ENCODE results near the gene PAX4. TPM values are rescaled to one million over a fixed set of nuclear protein-coding genes. Genes with fewer than 3 reads are reported as not detected.
A peak's percentile ranks its signal among the peaks of the same experiment; 100 is the strongest.

Gene PAX4
- total RNA-seq, 1 experiment from 2014 or later = not detected

GRCh38 chr7:127667017-127667670 lies 49.2 kb upstream of the PAX4 start:
- DNase-seq (ENCODE audit: low read depth, low spot score) (no peak), ATAC-seq (peak; percentile 67)
- H3K27ac ChIP-seq (ENCODE audit: low read depth, low read length) = no peak overlapping the region
- CTCF ChIA-PET = interaction anchor here (0.6 kb wide), 1 partner anchor 38 kb away, joined by 3 read pairs; no protein-coding TSS in a partner anchor
- RAD21 ChIA-PET (ENCODE audit: low non-redundant PET in 1 of 2, low total read pairs in 2 of 2, uncharacterized antibody in 2 of 2, unreplicated experiment in 2 of 2) = no interaction called here
- no TSS peak for BruUV-seq (replicated peaks)
- no peaks in the 10 kb centered on the region for H3K27me3 ChIP-seq (ENCODE audit: insufficient read depth, low read length)
- H3K9me3 ChIP-seq (ENCODE audit: control insufficient read depth in 1 of 2, insufficient read depth in 1 of 2, low read depth in 1 of 2, low read length in 2 of 2) = no peaks in the 10 kb centered on the region
- H3K4me3 ChIP-seq (replicated peaks in 1 of 2; ENCODE audit: low read depth in 1 of 2, low read length in 2 of 2) = no peak overlapping the region
- H3K9ac ChIP-seq (ENCODE audit: low read length) = no peak overlapping the region
- H2AFZ ChIP-seq (ENCODE audit: low read depth, low read length, poor library complexity, severe bottlenecking) = no peak overlapping the region
- H3K79me2 ChIP-seq (ENCODE audit: insufficient read depth, low read length) = peaks cover 100% of the 10 kb centered on the region
- TF ChIP-seq CTCF (IDR thresholded peaks at IDR 0.05 in 2 of 3, conservative IDR thresholded peaks at IDR 0.05 in 1 of 3; ENCODE audit: borderline replicate concordance in 1 of 3, insufficient read depth in 1 of 3, low read depth in 2 of 3, low read length in 2 of 3) (no peak), FOSL1 (IDR thresholded peaks at IDR 0.05; ENCODE audit: low read depth) (peak; percentile 41; the same call in 1 of the 2 replicates), EZH2phosphoT487 (IDR thresholded peaks at IDR 0.05; ENCODE audit: borderline replicate concordance) (no peak)
- peaks cover 4% of the 10 kb centered on the region in 2 experiments; a peak in 3 of 4 replicates for H3K36me3 ChIP-seq (ENCODE audit: control insufficient read depth in 1 of 2, insufficient read depth in 2 of 2, low read length in 2 of 2)
- POLR2A ChIA-PET = no interaction called here
- peaks cover 2 to 24% of the 10 kb centered on the region in 2 experiments; a peak in 2 of 4 replicates for H3K4me1 ChIP-seq (ENCODE audit: control insufficient read depth in 1 of 2, insufficient read depth in 2 of 2, low read length in 2 of 2)
- intact Hi-C loops (cut with micrococcal nuclease) = no loop called here
- peak overlapping the region; percentile 36 for H3K4me2 ChIP-seq (ENCODE audit: low read length)
- H4K20me1 ChIP-seq (ENCODE audit: insufficient read depth) = peaks cover 40% of the 10 kb centered on the region
- H3K9me2 ChIP-seq (ENCODE audit: insufficient read depth) = no peaks in the 10 kb centered on the region

GRCh38 chr7:127666602-127667001 lies 48.7 kb upstream of the PAX4 start:
- H4K20me1 ChIP-seq (ENCODE audit: insufficient read depth) = peaks cover 35% of the 10 kb centered on the region

More at GRCh38 chr7:127666602-127667001, 48.7 kb upstream of the PAX4 start:
- RAD21 ChIA-PET (ENCODE audit: low non-redundant PET in 1 of 2, low total read pairs in 2 of 2, uncharacterized antibody in 2 of 2, unreplicated experiment in 2 of 2) = no interaction called here
- CTCF ChIA-PET = interaction anchor here (0.6 kb wide), 1 partner anchor 37 kb away, joined by 3 read pairs; no protein-coding TSS in a partner anchor
- TF ChIP-seq YY1 (IDR thresholded peaks at IDR 0.05; ENCODE audit: extremely low read depth, insufficient replicate concordance, low read depth, low read length) = no peak
- TF ChIP-seq SP1 (IDR thresholded peaks at IDR 0.05; ENCODE audit: low read depth) = no peak
- no TSS peak for BruUV-seq (replicated peaks)
- H3K9me2 ChIP-seq (ENCODE audit: insufficient read depth) = no peaks in the 10 kb centered on the region
- no peak overlapping the region for H2AFZ ChIP-seq (ENCODE audit: low read depth, low read length, poor library complexity, severe bottlenecking)
- peaks cover 4 to 6% of the 10 kb centered on the region in 2 experiments; a peak in 3 of 4 replicates for H3K36me3 ChIP-seq (ENCODE audit: control insufficient read depth in 1 of 2, insufficient read depth in 2 of 2, low read length in 2 of 2)
- H3K4me2 ChIP-seq (ENCODE audit: low read length) = peak overlapping the region; percentile 36
- H3K4me1 ChIP-seq (ENCODE audit: control insufficient read depth in 1 of 2, insufficient read depth in 2 of 2, low read length in 2 of 2) = peaks cover 2 to 24% of the 10 kb centered on the region in 2 experiments; a peak in 2 of 4 replicates
- no peaks in the 10 kb centered on the region for H3K9me3 ChIP-seq (ENCODE audit: control insufficient read depth in 1 of 2, insufficient read depth in 1 of 2, low read depth in 1 of 2, low read length in 2 of 2)
- DNase-seq (ENCODE audit: low read depth, low spot score) (no peak), ATAC-seq (peak; percentile 25; the same call in 1 of the 2 replicates)
- no peak overlapping the region for H3K4me3 ChIP-seq (replicated peaks in 1 of 2; ENCODE audit: low read depth in 1 of 2, low read length in 2 of 2)
- intact Hi-C loops (cut with micrococcal nuclease) = no loop called here
- H3K79me2 ChIP-seq (ENCODE audit: insufficient read depth, low read length) = peaks cover 100% of the 10 kb centered on the region
- H3K9ac ChIP-seq (ENCODE audit: low read length) = no peak overlapping the region
- no peaks in the 10 kb centered on the region for H3K27me3 ChIP-seq (ENCODE audit: insufficient read depth, low read length)
- POLR2A ChIA-PET = no interaction called here
- H3K27ac ChIP-seq (ENCODE audit: low read depth, low read length) = no peak overlapping the region

Measured in HCT116 (cell line).